Endothelial cell of umbilical vein (primary cell): ENCODE data around the gene DDX46. TPM values are rescaled to one million over a fixed set of nuclear protein-coding genes. Genes with fewer than 3 reads are reported as not detected.

Source experiments
- BruUV-seq: library from RNA; stranded (reverse); fragments of 400-500 nt; replicated peaks from 2 replicates; lab custom pipeline; 2021; lab: Mats Ljungman, UMichigan
- CTCF ChIA-PET: fragments of 300-600, 350-600 bp; sonication (Branson Sonifier 250); formaldehyde crosslinking; loops from one replicate; lab custom pipeline; 2021; ENCODE audit warnings: antibody characterized with exemption, inconsistent platforms; lab: Charles Lee
- POLR2A ChIA-PET: fragments of 300-600, 350-600 bp; sonication (Branson Sonifier 250); formaldehyde crosslinking; loops from one replicate; lab custom pipeline; 2021; ENCODE audit warnings: antibody characterized with exemption, inconsistent platforms; lab: Charles Lee
- DNase-seq: peaks from one replicate; pipeline ENCODE4 v3.0.0-alpha.2; 2011; ENCODE audit warnings: low read depth, low spot score
- FAIRE-seq: peaks from 2 replicates; lab custom pipeline; 2011; peaks lifted over from hg19 to GRCh38; lab: Jason Lieb, UNC
- H2AFZ ChIP-seq: 2 replicates; pipeline ENCODE4 v1.6.0; 2012; ENCODE audit warnings: low read depth, low read length, control low read depth, inconsistent platforms
- H3K27ac ChIP-seq: 2 replicates; pipeline ENCODE4 v1.5.1; 2011; ENCODE audit warnings: low read depth, mild to moderate bottlenecking, control low read depth, low read length, moderate library complexity; ENCODE audit not compliant: insufficient read depth
- H3K27me3 ChIP-seq, 2 experiments: 2 replicates each; pipeline versions ENCODE4 v1.6.0 to v1.6.1; 2011; ENCODE audit warnings: low read length in 2 of 2, mixed read lengths in 1 of 2; ENCODE audit not compliant: control insufficient read depth in 2 of 2, insufficient read depth in 2 of 2
- H3K36me3 ChIP-seq, 2 experiments: 2 replicates in 1 of 2; 3 replicates in 1 of 2; pipeline ENCODE4 v1.5.1; 2011; ENCODE audit warnings: low read length in 2 of 2, mild to moderate bottlenecking in 1 of 2, moderate library complexity in 1 of 2; ENCODE audit not compliant: control insufficient read depth in 2 of 2, insufficient read depth in 2 of 2; ENCODE audit errors: extremely low read depth in 1 of 2
- H3K4me1 ChIP-seq: 3 replicates; pipeline ENCODE4 v1.5.1; 2011; ENCODE audit warnings: mild to moderate bottlenecking, low read length; ENCODE audit not compliant: control insufficient read depth, insufficient read depth; ENCODE audit errors: extremely low read depth
- H3K4me2 ChIP-seq: 2 replicates; pipeline ENCODE4 v1.6.1; 2011; ENCODE audit warnings: low read length, control low read depth, mixed read lengths; ENCODE audit not compliant: insufficient read depth
- H3K4me3 ChIP-seq, 3 experiments: fragments of 200-600 bp in 1 of 3; sonication (generic), shearing (Covaris generic) in 1 of 3; replicated peaks in 1 of 3; 2 replicates each; pipeline ENCODE4 v1.5.1; 2011 to 2016; ENCODE audit warnings: control low read depth in 3 of 3, low read length in 3 of 3, mild to moderate bottlenecking in 2 of 3, inconsistent platforms in 1 of 3, low read depth in 1 of 3, moderate library complexity in 1 of 3; ENCODE audit not compliant: insufficient read depth in 1 of 3
- H3K79me2 ChIP-seq: 2 replicates; pipeline ENCODE4 v1.6.0; 2012; ENCODE audit warnings: low read length, inconsistent platforms; ENCODE audit not compliant: control insufficient read depth, insufficient read depth
- H3K9ac ChIP-seq: replicated peaks from 2 replicates; pipeline ENCODE3; 2011; ENCODE audit warnings: low read length, control low read depth; ENCODE audit not compliant: insufficient read depth; ENCODE audit errors: extremely low read depth
- H3K9me1 ChIP-seq: replicated peaks from 3 replicates; pipeline ENCODE4 v1.6.0; 2011; ENCODE audit warnings: mild to moderate bottlenecking, low read length; ENCODE audit not compliant: control insufficient read depth, insufficient read depth; ENCODE audit errors: extremely low read depth
- H3K9me3 ChIP-seq: replicated peaks from 2 replicates; pipeline ENCODE4 v1.5.1; 2012; ENCODE audit warnings: low read length, inconsistent platforms; ENCODE audit not compliant: control insufficient read depth, insufficient read depth
- H4K20me1 ChIP-seq: replicated peaks from 2 replicates; pipeline ENCODE3; 2011; ENCODE audit warnings: mild to moderate bottlenecking, low read length; ENCODE audit not compliant: control insufficient read depth, insufficient read depth; ENCODE audit errors: extremely low read depth
- EZH2 ChIP-seq: IDR thresholded peaks from 2 replicates; pipeline ENCODE4 v1.6.1; 2012; ENCODE audit warnings: borderline replicate concordance, low read depth, mild to moderate bottlenecking, moderate library complexity, low read length, inconsistent platforms; ENCODE audit not compliant: severe bottlenecking
- FOS ChIP-seq: IDR thresholded peaks from 2 replicates; pipeline ENCODE4 v1.6.1; 2011; ENCODE audit warnings: mild to moderate bottlenecking, low read length, moderate library complexity, borderline replicate concordance; ENCODE audit not compliant: insufficient read depth
- JUN ChIP-seq: IDR thresholded peaks from 2 replicates; pipeline ENCODE4 v1.6.1; 2011; ENCODE audit warnings: borderline replicate concordance, low read depth; ENCODE audit not compliant: insufficient read length, insufficient read depth
- MYC ChIP-seq: IDR thresholded peaks from one replicate; pipeline ENCODE4 v1.6.1; 2011; ENCODE audit warnings: mild to moderate bottlenecking, low read depth, low read length
- POLR2A ChIP-seq: IDR thresholded peaks from 2 replicates; pipeline ENCODE4 v1.6.1; 2012; ENCODE audit warnings: low read depth, mild to moderate bottlenecking, control low read depth, low read length
- POLR2AphosphoS5 ChIP-seq: IDR thresholded peaks from 2 replicates; pipeline ENCODE4 v1.6.1; 2012; ENCODE audit warnings: low read depth, mild to moderate bottlenecking, control low read depth, low read length, moderate library complexity; ENCODE audit not compliant: insufficient read depth
- dilution Hi-C: fragments of 300-500 bp; cut with MboI; formaldehyde crosslinking; loops from one replicate; pipeline ENCODE4 v1.15.0; 2019; ENCODE audit warnings: low sequenced_read_pairs; ENCODE audit not compliant: extremely low pct_ligation_motif_present
- intact Hi-C: fragments of 100-400 bp; cut with micrococcal nuclease; formaldehyde crosslinking; loops from one replicate; pipeline ENCODE4 v1.10.0; 2022
- polyA plus RNA-seq, 4 experiments: library from polyadenylated mRNA; depleted of rRNA in 3 of 4; stranded (reverse) in 3 of 4; unstranded in 1 of 4; fragments of >200 nt; gene quantifications; 2 replicates each; pipeline versions ENCODE4 v1.2.1 to v1.2.3, GENCODE V29; 2011 to 2012; ENCODE audit warnings: missing spikeins in 1 of 4
- total RNA-seq: library from RNA; stranded (reverse); gene quantifications from 2 replicates; pipeline ENCODE4 v1.2.3, GENCODE V29; 2021
- TF ChIP-seq, protein P1 (sequence below): IDR thresholded peaks from 2 replicates; pipeline ENCODE4 v1.6.1; 2011; ENCODE audit not compliant: insufficient read depth, insufficient read length
- TF ChIP-seq, protein P2 (sequence below), 2 donors: IDR thresholded peaks; 1 replicate in 1 of 2; 2 replicates in 1 of 2; pipeline ENCODE4 v1.5.1; 2011; ENCODE audit warnings: low read length in 2 of 2, mild to moderate bottlenecking in 2 of 2, moderate library complexity in 2 of 2, control low read depth in 1 of 2, inconsistent platforms in 1 of 2, low read depth in 1 of 2; ENCODE audit not compliant: insufficient read depth in 1 of 2; ENCODE audit errors: extremely low read depth in 1 of 2

DDX46 gene
- total and polyA plus RNA-seq, 2 donors (not counting 3 experiments of a cell fraction or from before 2014, with no cell fraction given): 16.0 to 65.2 TPM

DNA sequence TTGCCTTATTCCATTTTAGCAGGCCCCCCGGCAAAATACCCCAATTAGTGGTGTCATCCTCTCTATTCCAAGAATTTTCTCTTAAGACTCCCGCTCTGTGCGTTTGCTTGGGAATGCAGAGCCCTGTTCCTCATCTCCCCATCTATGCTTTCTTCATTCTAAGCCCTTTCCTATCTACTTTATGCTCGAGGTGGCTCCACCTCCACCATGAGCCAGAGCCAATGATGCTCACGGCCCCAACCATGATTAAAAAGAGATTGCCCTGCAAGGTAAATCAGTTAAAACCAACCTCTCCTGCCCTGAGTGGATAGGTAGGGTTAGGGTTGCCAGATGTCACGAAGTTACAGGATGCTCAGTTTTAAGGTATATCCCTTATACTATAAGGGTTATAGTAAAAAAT lies 114.9 kb downstream of the DDX46 start:
- H3K27me3 ChIP-seq: no peaks in the 10 kb centered on the region
- dilution Hi-C loops (no loop called here), intact Hi-C loops (no loop called here)
- no peaks in the 10 kb centered on the region for H3K9me3 ChIP-seq
- peaks cover 3% of the 10 kb centered on the region for H3K4me1 ChIP-seq
- BruUV-seq: no TSS peak
- POLR2A ChIA-PET: interaction anchor here (1.4 kb wide), 1 partner anchor 28 kb away, joined by 4 read pairs; the partner anchor contains the start of gene C5orf24
- DNase-seq: no peak
- CTCF ChIA-PET: interaction anchor here (1.0 to 2.0 kb wide), 4 partner anchors 12 to 31 kb away, joined by 3 to 7 read pairs (median 5); partner anchors contain the start of genes C5orf24 and PCBD2
- no peak for TF ChIP-seq FOS
- no peak for TF ChIP-seq MYC
- no peak for TF ChIP-seq EZH2
- TF ChIP-seq POLR2A: no peak
- TF ChIP-seq, protein P1, sequence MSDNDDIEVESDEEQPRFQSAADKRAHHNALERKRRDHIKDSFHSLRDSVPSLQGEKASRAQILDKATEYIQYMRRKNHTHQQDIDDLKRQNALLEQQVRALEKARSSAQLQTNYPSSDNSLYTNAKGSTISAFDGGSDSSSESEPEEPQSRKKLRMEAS: no peak
- TF ChIP-seq JUN: no peak
- TF ChIP-seq POLR2AphosphoS5: no peak
- TF ChIP-seq, protein P2, sequence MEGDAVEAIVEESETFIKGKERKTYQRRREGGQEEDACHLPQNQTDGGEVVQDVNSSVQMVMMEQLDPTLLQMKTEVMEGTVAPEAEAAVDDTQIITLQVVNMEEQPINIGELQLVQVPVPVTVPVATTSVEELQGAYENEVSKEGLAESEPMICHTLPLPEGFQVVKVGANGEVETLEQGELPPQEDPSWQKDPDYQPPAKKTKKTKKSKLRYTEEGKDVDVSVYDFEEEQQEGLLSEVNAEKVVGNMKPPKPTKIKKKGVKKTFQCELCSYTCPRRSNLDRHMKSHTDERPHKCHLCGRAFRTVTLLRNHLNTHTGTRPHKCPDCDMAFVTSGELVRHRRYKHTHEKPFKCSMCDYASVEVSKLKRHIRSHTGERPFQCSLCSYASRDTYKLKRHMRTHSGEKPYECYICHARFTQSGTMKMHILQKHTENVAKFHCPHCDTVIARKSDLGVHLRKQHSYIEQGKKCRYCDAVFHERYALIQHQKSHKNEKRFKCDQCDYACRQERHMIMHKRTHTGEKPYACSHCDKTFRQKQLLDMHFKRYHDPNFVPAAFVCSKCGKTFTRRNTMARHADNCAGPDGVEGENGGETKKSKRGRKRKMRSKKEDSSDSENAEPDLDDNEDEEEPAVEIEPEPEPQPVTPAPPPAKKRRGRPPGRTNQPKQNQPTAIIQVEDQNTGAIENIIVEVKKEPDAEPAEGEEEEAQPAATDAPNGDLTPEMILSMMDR (IDR thresholded peaks at IDR 0.05; ENCODE audit: extremely low read depth in 1 of 2, insufficient read depth in 1 of 2, low read depth in 1 of 2, low read length in 2 of 2): no peak
- H3K79me2 ChIP-seq: peaks cover 15% of the 10 kb centered on the region
- H4K20me1 ChIP-seq: no peaks in the 10 kb centered on the region
- FAIRE-seq: no peak
- no peak overlapping the region for H3K9ac ChIP-seq
- no peaks in the 10 kb centered on the region for H3K9me1 ChIP-seq
- peaks cover 0 to 4% of the 10 kb centered on the region in 2 experiments for H3K36me3 ChIP-seq
- no peak overlapping the region for H3K4me2 ChIP-seq
- H3K4me3 ChIP-seq: no peak overlapping the region
- no peak overlapping the region for H3K27ac ChIP-seq
- H2AFZ ChIP-seq: peak overlapping the region; percentile 95
